Liver (tissue), 9 donors: ENCODE measurements around the gene DRGX. TPM values are rescaled to one million over a fixed set of nuclear protein-coding genes. Genes with fewer than 3 reads are reported as not detected.

Experiments
- DNase-seq: peaks from one replicate; pipeline ENCODE4 v3.0.0-alpha.2; 2017; ENCODE audit warnings: low spot score
- H3K27ac ChIP-seq, 2 donors: one replicate each; pipeline ENCODE4 v1.7.0; 2013; ENCODE audit warnings: inconsistent platforms in 2 of 2, low read length in 2 of 2, control low read depth in 1 of 2, low read depth in 1 of 2, mild to moderate bottlenecking in 1 of 2
- H3K27me3 ChIP-seq, 4 donors: one replicate each; pipeline versions ENCODE4 v1.6.1 to v1.7.0; 2013; ENCODE audit warnings: low read length in 3 of 4, inconsistent platforms in 1 of 4, mild to moderate bottlenecking in 1 of 4, moderate library complexity in 1 of 4; ENCODE audit not compliant: control insufficient read depth in 4 of 4, insufficient read depth in 4 of 4
- H3K36me3 ChIP-seq, 4 donors: one replicate each; pipeline versions ENCODE4 v1.6.1 to v1.7.0; 2013; ENCODE audit warnings: low read length in 3 of 4, mild to moderate bottlenecking in 3 of 4, low read depth in 1 of 4, moderate library complexity in 1 of 4; ENCODE audit not compliant: control insufficient read depth in 4 of 4, insufficient read depth in 3 of 4
- H3K4me1 ChIP-seq, 4 donors: one replicate each; pipeline versions ENCODE4 v1.6.1 to v1.7.0; 2013; ENCODE audit warnings: low read length in 3 of 4, mild to moderate bottlenecking in 3 of 4, moderate library complexity in 1 of 4; ENCODE audit not compliant: control insufficient read depth in 4 of 4, insufficient read depth in 4 of 4
- H3K4me3 ChIP-seq, 3 donors: one replicate each; pipeline versions ENCODE4 v1.6.1 to v1.7.0; 2013; ENCODE audit warnings: low read length in 3 of 3, control low read depth in 1 of 3, low read depth in 1 of 3, mild to moderate bottlenecking in 1 of 3
- H3K9ac ChIP-seq, 2 donors: one replicate each; pipeline ENCODE4 v1.7.0; 2013; ENCODE audit warnings: low read length in 2 of 2, mild to moderate bottlenecking in 2 of 2, moderate library complexity in 2 of 2, control low read depth in 1 of 2, low read depth in 1 of 2
- H3K9me3 ChIP-seq, 4 donors: one replicate each; pipeline versions ENCODE4 v1.6.1 to v1.7.0; 2013; ENCODE audit warnings: low read length in 3 of 4; ENCODE audit not compliant: control insufficient read depth in 4 of 4
- FOXA2 ChIP-seq: IDR thresholded peaks from 2 replicates; pipeline ENCODE4 v1.6.1; 2016; ENCODE audit warnings: antibody characterized with exemption
- JUND ChIP-seq, 2 donors: IDR thresholded peaks; 2 replicates each; pipeline ENCODE4 v1.6.1; 2016; ENCODE audit warnings: antibody characterized with exemption in 2 of 2
- RAD21 ChIP-seq, 2 donors: IDR thresholded peaks; 2 replicates each; pipeline ENCODE4 v1.6.1; 2016; ENCODE audit warnings: antibody characterized with exemption in 2 of 2, mild to moderate bottlenecking in 2 of 2
- RXRA ChIP-seq, 2 donors: IDR thresholded peaks; 2 replicates each; pipeline ENCODE4 v1.6.1; 2017 to 2018; ENCODE audit warnings: antibody characterized with exemption in 2 of 2, mild to moderate bottlenecking in 1 of 2
- SP1 ChIP-seq: IDR thresholded peaks from 2 replicates; pipeline ENCODE4 v1.6.1; 2018; ENCODE audit warnings: antibody characterized with exemption, mild to moderate bottlenecking
- YY1 ChIP-seq: IDR thresholded peaks from 2 replicates; pipeline ENCODE4 v1.6.1; 2016; ENCODE audit warnings: antibody characterized with exemption, mild to moderate bottlenecking
- WGBS: extraction: QIAGEN DNeasy Blood & Tissue Kit; methylation state at CpG from one replicate; pipeline ENCODE4 v1.1.7; 2013; 5-methylcytosine and 5-hydroxymethylcytosine counted together
- polyA plus RNA-seq, 2 donors: library from polyadenylated mRNA; stranded (reverse) in 1 of 2; unstranded in 1 of 2; fragments of 200-250 nt in 1 of 2; fragments of >200 nt in 1 of 2; fragmentation: Nextera tagmentation in 1 of 2; extraction: Ambion mirVana in 1 of 2; gene quantifications; one replicate each; pipeline versions ENCODE4 v1.2.1 to v1.2.3, GENCODE V29; 2013 to 2015
- total RNA-seq, 2 donors: library from RNA; depleted of rRNA; stranded (reverse); fragments of >200 nt; gene quantifications; one replicate each; pipeline ENCODE4 v1.2.3, GENCODE V29; 2014
- TF ChIP-seq, protein P1 (sequence below): IDR thresholded peaks from 2 replicates; pipeline ENCODE4 v1.6.1; 2016; ENCODE audit warnings: antibody characterized with exemption
- TF ChIP-seq, protein P2 (sequence below): IDR thresholded peaks from 2 replicates; pipeline ENCODE4 v1.6.1; 2016; ENCODE audit warnings: antibody characterized with exemption
- TF ChIP-seq, protein P3 (sequence below): IDR thresholded peaks from 2 replicates; pipeline ENCODE4 v1.6.1; 2016; ENCODE audit warnings: antibody characterized with exemption, mild to moderate bottlenecking
- donor health status: healthy.
- donor health status: healthy.
- donor health status: healthy.
- donor health status: healthy.
- donor health status: healthy.

DRGX gene
- total and polyA plus RNA-seq, 4 donors: not detected

DNA sequence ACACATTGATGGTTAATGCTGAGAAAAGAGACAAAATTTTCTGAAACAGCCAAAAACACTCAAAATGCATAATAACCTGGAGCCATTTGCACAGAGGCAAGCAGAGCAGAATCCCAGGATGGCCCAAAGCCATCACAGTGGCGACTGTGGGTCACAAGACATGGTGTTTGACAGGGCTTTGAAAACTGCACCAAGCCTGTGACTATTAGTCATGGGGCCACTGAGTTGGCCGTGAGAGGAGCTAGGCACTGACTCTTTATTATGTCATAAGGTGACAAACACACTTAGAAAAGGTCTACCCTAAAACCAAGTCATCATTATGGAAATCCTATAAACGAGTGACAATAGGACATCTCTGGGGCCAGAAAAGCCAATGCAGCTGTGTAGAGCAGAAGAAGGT lies 23.9 kb downstream of the DRGX start:
- H3K4me1 ChIP-seq: no peaks in the 10 kb centered on the region
- WGBS: 66% methylated on average over 3 of the region's 3 CpGs
- DNase-seq: no peak

DNA sequence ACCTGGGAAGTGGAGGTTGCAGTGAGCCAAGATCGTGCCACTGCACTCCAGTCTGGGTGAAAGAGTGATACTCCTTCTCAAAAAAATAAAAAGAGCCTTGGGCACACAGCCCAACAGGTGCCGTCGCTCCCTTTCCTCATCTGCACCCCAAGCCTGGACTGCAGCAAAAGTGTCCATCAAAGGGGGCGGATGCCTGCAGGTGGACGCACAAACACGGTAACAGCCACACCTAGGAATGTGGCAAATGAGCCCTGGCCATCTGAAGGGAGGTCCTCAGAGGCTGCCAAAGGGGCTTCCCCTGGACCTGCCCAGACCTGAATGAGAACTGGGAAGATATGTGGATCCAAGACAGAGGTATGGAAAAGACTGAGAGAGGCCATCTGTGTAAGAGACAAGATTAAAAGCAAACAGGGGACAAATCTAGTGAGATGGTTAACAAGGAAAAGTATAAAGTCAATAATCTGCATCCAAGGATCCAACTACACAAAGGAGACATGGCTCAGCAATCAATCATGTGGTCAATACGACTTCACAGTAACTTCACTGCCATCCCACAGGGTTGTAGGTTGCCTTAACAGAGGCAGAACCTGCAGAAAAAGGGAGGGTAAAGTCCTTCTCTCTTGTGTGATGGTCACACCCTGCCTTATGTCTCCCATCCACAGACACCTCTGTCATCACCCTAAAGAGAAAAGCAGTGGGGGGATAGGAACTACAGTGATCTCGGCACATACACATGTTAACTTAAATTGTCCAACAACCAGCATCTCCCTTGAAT lies 25.4 kb downstream of the DRGX start:
- Histone ChIP-seq H3K4me3 (no peak overlapping the region), H3K27me3 (peaks cover 0 to 5% (median 0%) of the 10 kb centered on the region in 4 donors), H3K4me1 (no peaks in the 10 kb centered on the region), H3K9me3 (no peaks in the 10 kb centered on the region), H3K36me3 (no peaks in the 10 kb centered on the region), H3K9ac (no peak overlapping the region), H3K27ac (no peak overlapping the region)
- TF ChIP-seq, protein P1, sequence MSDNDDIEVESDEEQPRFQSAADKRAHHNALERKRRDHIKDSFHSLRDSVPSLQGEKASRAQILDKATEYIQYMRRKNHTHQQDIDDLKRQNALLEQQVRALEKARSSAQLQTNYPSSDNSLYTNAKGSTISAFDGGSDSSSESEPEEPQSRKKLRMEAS: no peak
- TF ChIP-seq YY1 (no peak), RXRA (IDR thresholded peaks at IDR 0.05) (no peak), FOXA2 (no peak), JUND (IDR thresholded peaks at IDR 0.05) (no peak)
- TF ChIP-seq, protein P2, sequence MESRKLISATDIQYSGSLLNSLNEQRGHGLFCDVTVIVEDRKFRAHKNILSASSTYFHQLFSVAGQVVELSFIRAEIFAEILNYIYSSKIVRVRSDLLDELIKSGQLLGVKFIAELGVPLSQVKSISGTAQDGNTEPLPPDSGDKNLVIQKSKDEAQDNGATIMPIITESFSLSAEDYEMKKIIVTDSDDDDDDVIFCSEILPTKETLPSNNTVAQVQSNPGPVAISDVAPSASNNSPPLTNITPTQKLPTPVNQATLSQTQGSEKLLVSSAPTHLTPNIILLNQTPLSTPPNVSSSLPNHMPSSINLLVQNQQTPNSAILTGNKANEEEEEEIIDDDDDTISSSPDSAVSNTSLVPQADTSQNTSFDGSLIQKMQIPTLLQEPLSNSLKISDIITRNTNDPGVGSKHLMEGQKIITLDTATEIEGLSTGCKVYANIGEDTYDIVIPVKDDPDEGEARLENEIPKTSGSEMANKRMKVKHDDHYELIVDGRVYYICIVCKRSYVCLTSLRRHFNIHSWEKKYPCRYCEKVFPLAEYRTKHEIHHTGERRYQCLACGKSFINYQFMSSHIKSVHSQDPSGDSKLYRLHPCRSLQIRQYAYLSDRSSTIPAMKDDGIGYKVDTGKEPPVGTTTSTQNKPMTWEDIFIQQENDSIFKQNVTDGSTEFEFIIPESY: no peak
- TF ChIP-seq, protein P3, sequence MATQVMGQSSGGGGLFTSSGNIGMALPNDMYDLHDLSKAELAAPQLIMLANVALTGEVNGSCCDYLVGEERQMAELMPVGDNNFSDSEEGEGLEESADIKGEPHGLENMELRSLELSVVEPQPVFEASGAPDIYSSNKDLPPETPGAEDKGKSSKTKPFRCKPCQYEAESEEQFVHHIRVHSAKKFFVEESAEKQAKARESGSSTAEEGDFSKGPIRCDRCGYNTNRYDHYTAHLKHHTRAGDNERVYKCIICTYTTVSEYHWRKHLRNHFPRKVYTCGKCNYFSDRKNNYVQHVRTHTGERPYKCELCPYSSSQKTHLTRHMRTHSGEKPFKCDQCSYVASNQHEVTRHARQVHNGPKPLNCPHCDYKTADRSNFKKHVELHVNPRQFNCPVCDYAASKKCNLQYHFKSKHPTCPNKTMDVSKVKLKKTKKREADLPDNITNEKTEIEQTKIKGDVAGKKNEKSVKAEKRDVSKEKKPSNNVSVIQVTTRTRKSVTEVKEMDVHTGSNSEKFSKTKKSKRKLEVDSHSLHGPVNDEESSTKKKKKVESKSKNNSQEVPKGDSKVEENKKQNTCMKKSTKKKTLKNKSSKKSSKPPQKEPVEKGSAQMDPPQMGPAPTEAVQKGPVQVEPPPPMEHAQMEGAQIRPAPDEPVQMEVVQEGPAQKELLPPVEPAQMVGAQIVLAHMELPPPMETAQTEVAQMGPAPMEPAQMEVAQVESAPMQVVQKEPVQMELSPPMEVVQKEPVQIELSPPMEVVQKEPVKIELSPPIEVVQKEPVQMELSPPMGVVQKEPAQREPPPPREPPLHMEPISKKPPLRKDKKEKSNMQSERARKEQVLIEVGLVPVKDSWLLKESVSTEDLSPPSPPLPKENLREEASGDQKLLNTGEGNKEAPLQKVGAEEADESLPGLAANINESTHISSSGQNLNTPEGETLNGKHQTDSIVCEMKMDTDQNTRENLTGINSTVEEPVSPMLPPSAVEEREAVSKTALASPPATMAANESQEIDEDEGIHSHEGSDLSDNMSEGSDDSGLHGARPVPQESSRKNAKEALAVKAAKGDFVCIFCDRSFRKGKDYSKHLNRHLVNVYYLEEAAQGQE: no peak
- WGBS: 79% methylated on average over 8 of the region's 8 CpGs
- DNase-seq: no peak

More for the DNA sequence above, 23.9 kb downstream of the DRGX start:
- no peak overlapping the region for H3K4me3 ChIP-seq
- no peaks in the 10 kb centered on the region for H3K36me3 ChIP-seq
- H3K27ac ChIP-seq: no peak overlapping the region
- H3K9ac ChIP-seq: no peak overlapping the region
- H3K9me3 ChIP-seq: no peaks in the 10 kb centered on the region
- TF ChIP-seq SP1 (no peak), RXRA (IDR thresholded peaks at IDR 0.05) (no peak), YY1 (no peak), RAD21 (IDR thresholded peaks at IDR 0.05) (no peak)
- H3K27me3 ChIP-seq: peaks cover 0 to 5% (median 0%) of the 10 kb centered on the region in 4 donors
